HG02973 (cell line): ENCODE measurements around the gene PFDN5.

Experiments
- ATAC-seq: cut with Tn5 transposase; IDR thresholded peaks from one replicate; pipeline ENCODE4 v1.9.1; 2021; ENCODE audit warnings: moderate library complexity; ENCODE audit not compliant: unreplicated experiment

PFDN5 gene

DNA sequence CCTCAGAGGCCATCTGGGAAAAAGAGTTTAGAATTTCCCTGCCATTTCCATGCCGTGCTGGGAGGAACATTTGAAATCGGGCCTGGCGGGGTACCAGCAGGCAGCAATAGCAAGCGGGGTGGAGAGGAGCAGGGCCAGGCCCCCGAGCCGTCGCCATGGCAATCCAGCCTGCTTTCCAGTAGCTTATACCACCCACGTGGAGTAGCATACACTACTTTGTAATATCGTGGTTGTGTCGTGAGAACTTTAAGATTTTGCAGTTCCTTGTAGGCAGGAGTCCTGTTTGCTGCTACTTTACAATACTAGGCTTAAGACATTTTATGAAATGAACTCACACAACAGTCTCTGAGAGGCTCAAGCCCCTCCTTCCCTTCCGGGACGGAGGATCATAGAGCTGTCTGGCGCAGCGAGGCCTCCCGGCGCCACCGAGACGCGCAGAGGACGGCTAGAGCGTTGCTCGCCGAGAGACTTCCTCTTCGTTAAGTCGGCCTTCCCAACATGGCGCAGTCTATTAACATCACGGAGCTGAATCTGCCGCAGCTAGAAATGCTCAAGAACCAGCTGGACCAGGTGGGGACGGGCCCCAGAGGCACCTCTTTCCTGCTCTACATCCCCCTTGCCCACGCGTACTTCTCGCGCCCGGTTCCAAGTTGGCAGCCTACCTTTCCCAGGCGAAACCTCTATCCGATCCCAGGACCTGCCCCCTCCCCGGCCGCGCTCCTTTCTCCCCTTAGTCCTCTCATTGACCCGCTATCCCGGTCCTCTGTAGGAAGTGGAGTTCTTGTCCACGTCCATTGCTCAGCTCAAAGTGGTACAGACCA, at the start of gene PFDN5:
Gene PFDN5 (plus strand): TSS at position 473 of the 821 bp plus-strand sequence. CDS start 26 bp downstream, at position 499.
- peak; percentile 71 for ATAC-seq

DNA sequence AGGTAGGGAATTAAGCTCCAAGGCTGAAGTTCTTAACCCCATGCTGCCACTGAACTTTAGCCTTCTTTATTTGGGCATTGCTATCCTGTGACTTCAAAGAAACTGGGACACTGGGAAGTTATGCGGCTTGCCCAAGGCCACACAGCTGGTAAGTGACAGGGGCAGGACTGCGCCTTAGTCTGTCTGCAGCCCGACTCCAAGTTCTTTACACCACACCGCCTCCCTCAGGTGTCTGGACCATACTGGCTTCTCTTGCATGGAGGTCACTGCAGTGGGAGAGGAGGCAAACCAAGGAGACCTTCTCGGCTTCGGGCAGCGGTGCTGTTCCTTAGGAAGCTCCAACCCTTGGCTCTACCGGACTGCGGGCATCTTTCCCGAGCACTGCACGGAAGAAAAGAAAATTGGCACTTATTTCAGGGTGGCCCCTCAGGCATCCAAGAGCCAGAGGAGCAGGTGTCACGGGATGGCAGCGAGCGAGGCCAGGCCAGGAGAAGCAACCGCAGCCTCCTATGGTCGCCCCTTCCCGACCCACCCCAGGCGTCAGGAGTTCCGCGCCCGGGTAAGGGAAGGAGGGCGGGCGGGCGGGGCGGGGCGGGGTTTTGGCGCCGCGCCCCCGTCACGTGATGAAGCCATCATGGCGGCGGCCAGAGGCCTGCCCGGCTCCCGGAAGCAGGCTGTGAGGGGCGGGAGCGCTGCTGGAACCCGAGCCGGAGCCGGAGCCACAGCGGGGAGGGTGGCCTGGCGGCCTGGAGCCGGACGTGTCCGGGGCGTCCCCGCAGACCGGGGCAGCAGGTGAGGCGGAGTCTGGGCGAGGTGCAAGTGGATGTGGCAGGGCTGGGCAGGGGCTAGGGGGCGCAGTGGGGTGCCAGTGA, 43.6 kb upstream of the PFDN5 start:
- peak; percentile 59 for ATAC-seq

GRCh38 chr12:53252349-53252916, 42.9 kb upstream of the PFDN5 start:
- no peak for ATAC-seq

- ATAC-seq: no peak
Measured at GRCh38 chr12:53253298-53253697, 42.0 kb upstream of the PFDN5 start.

- ATAC-seq: no peak
Measured at GRCh38 chr12:53254816-53255545, 40.4 kb upstream of the PFDN5 start.

DNA sequence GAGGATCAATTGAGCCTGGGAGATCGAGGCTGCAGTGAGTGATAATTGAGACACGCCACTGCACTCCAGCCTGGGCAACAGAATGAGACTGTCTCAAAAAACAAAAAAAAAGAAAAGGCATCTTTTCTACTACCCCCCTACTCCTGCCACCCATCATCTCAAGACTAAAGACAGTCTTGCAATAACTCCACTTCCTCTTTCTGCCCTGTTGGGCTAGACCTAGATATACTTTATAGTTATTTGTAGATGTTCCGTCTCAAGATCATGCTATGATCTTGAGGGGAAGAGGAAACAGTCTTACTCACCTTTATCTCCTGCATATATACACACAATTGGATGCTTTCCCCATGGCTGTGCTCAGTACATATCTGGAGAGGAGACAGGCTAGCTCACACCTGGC, 39.3 kb upstream of the PFDN5 start:
- ATAC-seq: no peak

GRCh38 chr12:53258541-53259539, 36.5 kb upstream of the PFDN5 start:
- ATAC-seq: no peak

DNA sequence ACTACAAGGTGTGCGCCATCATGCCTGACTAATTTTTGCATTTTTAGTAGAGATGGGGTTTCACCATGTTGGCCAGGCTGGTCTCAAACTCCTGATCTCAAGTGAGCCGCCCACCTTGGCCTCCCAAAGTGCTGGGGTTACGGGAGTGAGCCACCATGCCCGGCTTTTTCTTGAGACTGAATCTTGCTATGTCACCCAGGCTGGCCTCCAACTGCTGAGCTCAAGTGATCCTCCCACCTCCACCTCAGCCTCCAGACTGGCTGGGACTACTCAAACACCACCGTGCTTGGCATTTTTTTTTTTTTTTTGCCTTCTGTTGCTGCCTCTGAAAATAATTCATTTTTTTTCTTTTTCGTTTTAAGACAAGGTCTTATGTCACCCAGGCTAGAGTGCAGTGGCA, 35.5 kb upstream of the PFDN5 start:
- no peak for ATAC-seq

GRCh38 chr12:53265783-53266182, 29.6 kb upstream of the PFDN5 start:
- ATAC-seq: no peak

- ATAC-seq: no peak
Measured at GRCh38 chr12:53267306-53267998, 27.9 kb upstream of the PFDN5 start.

DNA sequence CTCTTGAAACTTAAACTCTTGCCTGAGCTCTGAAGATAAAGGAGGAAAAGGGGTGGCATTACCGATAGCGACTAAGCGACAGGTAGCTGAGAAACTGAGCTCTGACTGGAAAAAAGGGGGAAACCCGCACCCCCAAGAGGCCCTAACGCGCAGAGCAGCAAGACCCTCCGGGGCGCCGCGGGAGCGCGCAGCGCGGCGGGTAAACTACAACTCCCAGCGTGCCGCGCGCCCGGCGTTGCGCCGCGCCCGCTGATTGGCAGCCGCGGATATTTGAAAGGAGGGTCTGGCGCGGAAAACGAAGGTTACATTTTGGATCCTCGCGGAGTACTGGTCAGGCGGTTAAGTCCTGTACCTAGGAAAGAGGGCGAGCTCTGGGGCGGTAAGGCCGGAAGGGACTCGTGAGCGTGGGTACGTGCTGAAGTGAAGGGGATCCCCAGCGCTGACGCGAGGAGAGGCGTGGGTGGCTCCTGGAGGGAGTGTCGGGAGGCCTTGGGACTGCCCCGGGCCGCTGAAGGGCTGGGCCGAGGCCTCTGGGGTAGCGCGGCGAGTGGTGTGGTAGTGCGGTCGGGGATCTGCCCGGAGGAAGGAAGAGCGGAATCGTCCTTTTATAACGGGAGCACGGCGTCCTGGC, 27.2 kb upstream of the PFDN5 start, which contains the start of gene ESPL1:
Gene ESPL1 (plus strand): TSS at position 301 of the 631 bp plus-strand sequence. CDS start 468 bp downstream, outside the sequence.
- ATAC-seq: peak; percentile 75

GRCh38 chr12:53268630-53269562, 26.4 kb upstream of the PFDN5 start:
- ATAC-seq: no peak

DNA sequence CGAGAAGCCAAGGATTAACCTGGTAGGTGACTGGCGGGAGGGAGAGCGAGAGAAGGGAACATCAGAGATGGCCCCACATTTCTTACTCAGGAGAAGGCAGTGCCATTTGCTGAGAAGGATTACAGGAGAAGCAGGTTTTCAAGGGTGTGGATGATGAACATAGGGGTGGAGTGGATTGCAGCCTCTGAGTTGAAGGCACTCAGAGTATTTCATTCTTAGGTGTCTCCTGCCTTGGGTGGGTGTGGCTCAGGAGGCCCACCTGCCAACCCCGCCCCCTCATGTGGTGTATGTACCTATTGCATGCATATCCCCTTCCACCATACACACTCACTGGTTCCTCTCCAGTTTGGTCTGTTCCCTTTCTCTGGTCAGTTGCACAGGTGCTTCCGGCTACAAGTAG, 20.9 kb upstream of the PFDN5 start:
- no peak for ATAC-seq

DNA sequence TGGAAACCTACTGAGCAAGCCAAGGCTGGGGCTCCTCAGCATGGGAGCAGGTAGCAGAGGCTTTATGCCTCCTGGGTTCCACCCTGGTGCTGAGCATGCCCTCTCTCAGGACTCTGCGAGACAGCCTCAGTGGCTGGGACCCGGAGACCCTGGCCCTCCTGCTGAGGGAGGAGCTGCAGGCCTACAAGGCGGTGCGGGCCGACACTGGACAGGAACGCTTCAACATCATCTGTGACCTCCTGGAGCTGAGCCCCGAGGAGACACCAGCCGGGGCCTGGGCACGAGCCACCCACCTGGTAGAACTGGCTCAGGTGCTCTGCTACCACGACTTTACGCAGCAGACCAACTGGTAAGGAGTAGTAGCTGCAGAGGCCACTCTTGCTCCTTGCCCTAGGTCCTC, 18.8 kb upstream of the PFDN5 start:
- no peak for ATAC-seq

DNA sequence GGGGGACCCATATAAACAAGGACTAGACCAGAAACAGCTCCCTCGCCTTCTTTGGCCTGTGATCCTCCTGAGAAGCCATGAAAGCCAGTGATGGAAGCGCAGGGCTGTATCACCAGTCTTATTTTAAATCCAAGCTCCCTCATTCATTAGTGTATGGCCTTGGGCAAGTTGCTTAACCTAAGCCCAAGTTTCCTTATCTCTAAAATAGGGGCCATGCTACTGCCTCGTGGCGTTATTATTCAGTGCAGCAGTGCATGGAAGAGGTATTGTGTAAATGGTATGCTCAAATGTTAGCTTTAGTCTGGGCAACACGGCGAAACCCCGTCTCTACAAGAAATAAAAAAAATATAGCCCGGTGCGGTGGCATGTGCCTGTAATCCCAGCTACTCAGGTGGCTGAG, 17.4 kb upstream of the PFDN5 start:
- ATAC-seq: no peak

- ATAC-seq: no peak
Measured at GRCh38 chr12:53279283-53279869, 16.0 kb upstream of the PFDN5 start.

DNA sequence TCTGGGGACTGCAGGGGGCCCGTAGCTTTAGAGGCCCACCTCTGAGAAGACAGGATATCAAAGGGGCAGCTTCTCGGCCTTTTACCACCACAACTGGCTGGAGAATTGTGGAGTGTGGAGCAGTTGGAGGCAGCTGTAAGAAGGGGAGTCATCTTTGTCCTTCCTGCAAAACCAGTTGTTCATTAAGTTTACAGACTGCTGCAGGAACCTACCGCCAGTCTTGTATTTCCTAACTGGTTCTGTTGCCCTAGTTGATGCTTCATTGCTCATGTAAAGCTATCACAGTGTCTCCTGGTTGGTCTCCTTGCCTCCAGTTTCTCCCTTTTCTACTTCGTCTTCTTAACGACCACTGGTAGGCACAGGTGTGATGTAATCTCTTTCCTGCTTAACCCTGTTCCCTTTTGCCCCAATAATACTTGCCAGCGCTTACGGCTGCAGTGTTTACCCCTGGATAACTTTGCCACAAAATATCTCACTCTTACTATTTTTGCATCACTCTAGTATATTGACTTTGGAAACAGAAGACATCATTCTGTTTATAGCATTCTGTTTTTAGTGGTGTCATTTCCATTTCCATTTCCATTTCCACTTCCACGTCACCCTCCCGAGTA, 15.3 kb upstream of the PFDN5 start:
- ATAC-seq: no peak
